Epithelial cell of proximal tubule (primary cell): ENCODE data around the gene TBCB. TPM values are rescaled to one million over a fixed set of nuclear protein-coding genes. Genes with fewer than 3 reads are reported as not detected.
"Not testable (repeated sequence)": the region's sequence is repeated elsewhere in the genome, so short reads cannot be mapped to it uniquely, and the experiment has no call there.

Experiments
- DNase-seq: peaks from one replicate; pipeline ENCODE4 v3.0.0-alpha.2; 2011; ENCODE audit warnings: low read depth
- H3K4me3 ChIP-seq: 2 replicates; pipeline ENCODE4 v1.5.1; 2011; ENCODE audit warnings: low read depth, mild to moderate bottlenecking, low read length
- total RNA-seq: library from RNA; depleted of rRNA; stranded (reverse); fragments of >200 nt; gene quantifications from 2 replicates; pipeline ENCODE4 v1.2.3, GENCODE V29; 2015
- TF ChIP-seq, protein P1 (sequence below): conservative IDR thresholded peaks from 2 replicates; pipeline ENCODE4 v1.5.1; 2012; ENCODE audit warnings: low read depth, mild to moderate bottlenecking, low read length

The TBCB gene
- total RNA-seq, 1 donor from 2014 or later: 280 TPM

DNA sequence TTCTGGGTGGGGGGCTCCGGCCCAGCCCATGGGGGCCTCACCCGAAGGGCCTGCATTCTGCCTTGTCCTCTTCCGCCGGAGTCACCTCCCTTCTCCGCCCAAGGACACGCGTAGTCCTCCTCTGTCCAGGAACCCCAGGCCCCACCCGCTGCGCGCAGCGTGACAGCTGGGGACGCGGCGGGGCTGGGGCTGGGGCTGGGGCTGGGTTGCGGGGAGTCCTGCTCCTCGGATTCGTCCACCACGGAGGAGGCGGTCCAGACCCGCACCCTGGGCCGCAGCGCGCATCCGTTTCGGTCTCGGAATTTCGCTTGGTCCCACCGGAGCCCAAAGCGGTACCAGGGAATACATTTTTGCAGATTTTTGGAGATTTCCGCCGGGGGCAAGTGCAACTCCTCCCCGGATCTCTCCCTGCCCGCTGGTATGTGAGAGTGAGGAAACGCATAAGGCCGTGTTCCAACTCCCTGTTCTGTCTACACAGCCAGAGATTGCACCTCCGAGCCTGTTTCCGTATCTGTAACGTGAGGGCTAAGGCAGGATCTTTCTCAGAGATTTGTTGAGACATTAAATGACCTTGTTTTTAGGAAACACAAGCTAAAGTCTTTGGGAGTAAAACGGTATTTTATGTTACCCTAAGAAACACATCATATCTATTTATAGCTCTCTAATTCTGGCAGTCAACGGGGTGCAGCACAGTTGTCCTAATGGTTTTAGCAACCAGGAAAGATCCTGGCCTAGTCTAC lies 37.3 kb downstream of the TBCB start, which contains the start of gene COX7A1:
COX7A1 (minus strand) TSS at position 96 of the 740 bp plus-strand sequence; CDS start at position 56, 40 bp downstream.
- TF ChIP-seq, protein P1, sequence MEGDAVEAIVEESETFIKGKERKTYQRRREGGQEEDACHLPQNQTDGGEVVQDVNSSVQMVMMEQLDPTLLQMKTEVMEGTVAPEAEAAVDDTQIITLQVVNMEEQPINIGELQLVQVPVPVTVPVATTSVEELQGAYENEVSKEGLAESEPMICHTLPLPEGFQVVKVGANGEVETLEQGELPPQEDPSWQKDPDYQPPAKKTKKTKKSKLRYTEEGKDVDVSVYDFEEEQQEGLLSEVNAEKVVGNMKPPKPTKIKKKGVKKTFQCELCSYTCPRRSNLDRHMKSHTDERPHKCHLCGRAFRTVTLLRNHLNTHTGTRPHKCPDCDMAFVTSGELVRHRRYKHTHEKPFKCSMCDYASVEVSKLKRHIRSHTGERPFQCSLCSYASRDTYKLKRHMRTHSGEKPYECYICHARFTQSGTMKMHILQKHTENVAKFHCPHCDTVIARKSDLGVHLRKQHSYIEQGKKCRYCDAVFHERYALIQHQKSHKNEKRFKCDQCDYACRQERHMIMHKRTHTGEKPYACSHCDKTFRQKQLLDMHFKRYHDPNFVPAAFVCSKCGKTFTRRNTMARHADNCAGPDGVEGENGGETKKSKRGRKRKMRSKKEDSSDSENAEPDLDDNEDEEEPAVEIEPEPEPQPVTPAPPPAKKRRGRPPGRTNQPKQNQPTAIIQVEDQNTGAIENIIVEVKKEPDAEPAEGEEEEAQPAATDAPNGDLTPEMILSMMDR: no peak
- DNase-seq: no peak
- peak within 1 kb of the TSS; percentile 25 for H3K4me3 ChIP-seq

DNA sequence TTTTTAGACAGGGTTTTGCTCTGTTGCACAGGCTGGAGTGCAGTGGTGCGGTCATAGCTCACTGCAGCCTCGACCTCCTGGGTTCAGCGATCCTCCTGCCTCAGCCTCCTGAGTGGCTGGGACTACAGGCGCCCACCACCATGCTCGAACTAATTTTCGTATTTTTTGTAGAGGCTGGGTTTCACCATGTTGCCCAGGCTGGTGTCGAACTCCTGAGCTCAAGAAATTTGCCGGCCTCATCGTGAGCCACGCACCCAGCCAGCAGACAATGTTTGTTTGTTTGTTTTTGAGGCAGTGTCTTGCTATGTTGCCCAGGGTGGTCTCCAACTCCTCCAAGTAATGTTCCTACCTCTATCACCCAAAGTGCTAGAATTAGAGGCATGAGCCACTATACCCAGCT lies 37.9 kb downstream of the TBCB start:
- TF ChIP-seq, protein P1: no peak
- DNase-seq: no peak
- no peak overlapping the region for H3K4me3 ChIP-seq

DNA sequence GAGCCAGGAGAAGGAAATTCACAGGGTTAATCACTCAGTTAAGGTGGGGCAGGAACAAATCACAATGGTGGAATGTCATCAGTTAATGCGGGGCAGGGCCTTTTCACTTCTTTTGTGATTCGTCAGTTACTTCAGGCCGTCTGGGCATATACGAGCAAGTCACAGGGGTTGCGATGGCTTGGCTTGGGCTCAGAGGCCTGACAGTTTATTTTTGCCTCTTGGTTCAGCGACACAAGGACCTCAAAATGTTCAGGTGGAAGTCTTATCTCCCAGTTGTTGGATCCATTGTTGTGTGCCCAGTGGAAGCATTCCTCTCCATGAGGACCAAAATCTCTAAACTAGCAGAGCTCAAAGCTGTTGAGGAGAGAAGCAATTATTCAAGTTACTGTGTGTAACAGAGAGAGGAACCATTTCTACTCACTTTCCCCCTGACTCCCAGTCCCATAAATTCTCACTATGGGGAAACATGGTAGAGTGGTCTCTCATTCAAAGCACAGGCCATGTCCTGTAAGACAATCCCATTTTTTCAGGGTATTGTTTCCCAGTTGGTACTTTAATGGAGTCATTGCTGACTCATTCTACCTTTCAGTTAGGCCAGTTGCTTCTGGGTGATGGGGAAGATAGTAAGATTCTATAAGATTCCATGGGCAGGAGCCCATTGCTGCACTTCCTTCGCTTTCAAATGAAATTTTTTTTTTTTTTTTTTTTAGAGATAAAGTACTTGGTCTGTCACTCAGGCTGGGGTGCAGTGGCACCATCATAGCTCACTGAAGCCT lies 45.7 kb downstream of the TBCB start:
- TF ChIP-seq, protein P1: no peak
- no peak overlapping the region for H3K4me3 ChIP-seq
- DNase-seq: no peak

DNA sequence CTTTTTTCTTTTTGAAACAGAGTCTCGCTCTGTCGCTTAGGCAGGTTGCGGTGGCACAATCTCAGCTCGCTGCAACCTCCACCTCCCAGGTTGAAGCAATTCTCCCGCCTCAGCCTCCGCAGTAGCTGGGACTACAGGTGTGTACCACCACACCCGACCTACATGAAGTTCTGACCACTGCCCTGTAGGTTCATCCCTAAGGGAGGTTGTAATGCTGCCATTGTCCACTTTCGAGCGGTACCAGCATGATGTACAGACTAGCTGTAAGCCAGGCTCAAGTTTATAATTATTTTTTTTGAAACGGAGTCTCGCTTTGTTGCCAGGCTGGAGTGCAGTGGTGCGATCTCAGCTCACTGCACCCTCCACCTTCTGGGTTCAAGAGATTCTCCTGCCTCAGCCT lies 48.5 kb downstream of the TBCB start:
- H3K4me3 ChIP-seq: no peak overlapping the region
- DNase-seq: no peak
- TF ChIP-seq, protein P1: no peak

DNA sequence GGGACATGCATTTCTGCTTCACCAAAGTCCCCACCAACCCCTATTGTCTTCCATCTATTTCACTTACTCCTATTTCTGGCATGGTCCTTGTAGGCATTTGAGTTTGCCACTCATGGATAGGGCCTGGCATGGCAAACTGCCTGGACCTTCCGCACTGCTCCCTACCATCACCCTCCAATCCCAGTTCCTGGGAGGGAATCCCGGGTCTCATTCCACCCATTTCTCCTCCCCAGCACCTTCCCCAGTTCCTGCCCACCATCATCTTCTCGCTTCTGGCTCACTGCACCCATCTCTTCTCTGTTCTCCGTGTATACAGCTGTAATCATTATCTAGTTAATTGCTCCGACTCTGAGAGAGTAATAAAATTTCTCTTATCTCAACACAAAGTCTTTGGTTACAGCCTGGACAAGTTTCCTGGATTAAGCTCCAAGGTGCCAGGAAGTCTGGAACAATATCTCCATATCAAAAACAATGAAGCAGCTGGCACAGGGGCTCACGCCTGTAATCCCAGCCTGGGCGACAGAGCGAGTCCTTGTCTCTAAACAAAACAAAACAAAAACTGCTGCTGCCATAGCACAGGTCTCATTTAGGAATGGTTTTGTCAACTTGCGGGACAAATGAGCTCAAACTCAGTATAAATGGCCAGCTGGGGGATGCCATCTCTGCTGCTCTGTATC lies 54.0 kb downstream of the TBCB start:
- no peak overlapping the region for H3K4me3 ChIP-seq
- TF ChIP-seq, protein P1: no peak
- DNase-seq: no peak

DNA sequence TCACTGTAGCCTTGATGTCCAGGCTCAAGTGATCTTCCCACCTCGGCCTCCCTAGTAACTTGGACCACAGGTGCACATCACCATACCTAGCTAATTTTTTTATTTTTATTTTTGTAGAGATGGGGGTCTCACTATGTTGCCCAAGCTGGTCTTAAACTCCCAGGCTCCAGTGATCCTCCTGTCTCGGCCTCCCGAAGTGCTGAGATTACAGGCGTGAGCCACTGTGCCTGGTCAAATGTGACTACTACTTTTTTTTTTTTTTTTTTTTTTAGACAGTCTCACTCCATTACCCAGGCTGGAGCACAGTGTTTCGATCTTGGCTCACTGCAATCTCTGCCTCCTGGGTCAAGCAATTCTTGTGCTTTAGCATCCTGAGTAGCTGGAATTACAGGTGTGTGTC lies 57.6 kb downstream of the TBCB start:
- DNase-seq: no peak
- TF ChIP-seq, protein P1: no peak
- H3K4me3 ChIP-seq: no peak overlapping the region

DNA sequence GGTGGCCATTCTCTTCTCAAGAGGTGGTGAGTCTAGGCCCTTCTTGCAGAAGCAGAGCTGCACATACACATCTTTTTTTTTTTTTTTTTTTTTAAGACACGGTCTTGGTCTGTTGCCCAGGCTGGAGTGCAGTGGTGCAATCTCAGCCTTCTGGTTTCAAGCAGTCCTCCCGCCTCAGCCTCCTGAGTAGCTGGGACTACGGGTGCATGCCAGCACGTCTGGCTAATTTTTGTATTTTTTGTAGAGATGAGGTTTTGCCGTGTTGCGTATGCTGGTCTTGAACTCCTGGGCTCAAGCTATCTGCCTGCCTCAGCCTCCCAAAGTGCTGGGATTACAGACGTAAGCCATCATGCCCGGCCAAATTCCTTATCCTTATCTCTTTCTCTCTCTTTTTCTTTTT lies 58.6 kb downstream of the TBCB start:
- not testable (repeated sequence) for DNase-seq, H3K4me3 ChIP-seq

Other genes starting within 250 kb of the TBCB start
- 1.1 and 8.4 TPM in 2 replicates for gene APLP1, start 246.9 kb upstream of the TBCB start, total RNA-seq
- 3.9 and 10.7 TPM in 2 replicates for gene NFKBID, start 214.9 kb upstream of the TBCB start, total RNA-seq
- gene HCST, start 212.9 kb upstream of the TBCB start, total RNA-seq: not detected in 2 replicates
- not detected in 2 replicates for gene TYROBP, start 207.2 kb upstream of the TBCB start, total RNA-seq
- 6.2 and 12.7 TPM in 2 replicates for gene LRFN3, start 179.1 kb upstream of the TBCB start, total RNA-seq
- gene SDHAF1, start 120.3 kb upstream of the TBCB start, total RNA-seq: 23.2 and 34.5 TPM in 2 replicates
- 4.4 and 5.3 TPM in 2 replicates for gene SYNE4, start 106.7 kb upstream of the TBCB start, total RNA-seq
- 24.3 and 39.7 TPM in 2 replicates for gene ALKBH6, start 101.3 kb upstream of the TBCB start, total RNA-seq
- 0.51 and 4.3 TPM in 2 replicates for gene CLIP3, start 82.6 kb upstream of the TBCB start, total RNA-seq
- gene THAP8, start 61.2 kb upstream of the TBCB start, total RNA-seq: 3.3 and 7.0 TPM in 2 replicates
- gene WDR62, start 60.6 kb upstream of the TBCB start, total RNA-seq: 12.7 and 20.7 TPM in 2 replicates
- gene OVOL3, start 4.3 kb upstream of the TBCB start, total RNA-seq: not detected in 2 replicates
- gene POLR2I, start 593 bp upstream of the TBCB start, total RNA-seq: 88.5 and 122 TPM in 2 replicates
- gene CAPNS1, start 24.6 kb downstream of the TBCB start, total RNA-seq: 259 and 267 TPM in 2 replicates
- gene COX7A1, start 37.0 kb downstream of the TBCB start, total RNA-seq: 1.7 TPM in 1 of 2 replicates, not detected in the other
- gene ZNF565, start 99.2 kb downstream of the TBCB start, total RNA-seq: 0.98 and 2.0 TPM in 2 replicates
- gene ZNF146, start 99.6 kb downstream of the TBCB start, total RNA-seq: 69.5 and 103 TPM in 2 replicates